HCT116 (cell line): ENCODE data around the gene CDC42BPA. TPM values are rescaled to one million over a fixed set of nuclear protein-coding genes. Genes with fewer than 3 reads are reported as not detected.

ENCODE experiments used
- ATAC-seq: fragments of 200-7000 bp; cut with Tn5 transposase; 2 replicates; pipeline ENCODE4 v1.9.1; 2020; ENCODE audit warnings: mild to moderate bottlenecking, moderate library complexity
- BruUV-seq: library from RNA; stranded (reverse); fragments of 400-500 nt; replicated peaks from 2 replicates; lab custom pipeline; 2021; lab: Mats Ljungman, UMichigan
- CTCF ChIA-PET: fragments of 300-600 bp; sonication (Branson Sonifier 250); formaldehyde crosslinking; loops from one replicate; lab custom pipeline; 2021; ENCODE audit warnings: antibody characterized with exemption; lab: Charles Lee
- POLR2A ChIA-PET: fragments of 300-600, 350-600 bp; sonication (Branson Sonifier 250); formaldehyde crosslinking; loops from one replicate; lab custom pipeline; 2021; ENCODE audit warnings: antibody characterized with exemption; lab: Charles Lee
- RAD21 ChIA-PET, 2 experiments: fragments of 300-600 bp; sonication (Branson Sonifier 250); formaldehyde crosslinking; loops; one replicate each; lab custom pipeline; 2023; ENCODE audit warnings: low total read pairs in 2 of 2; ENCODE audit not compliant: uncharacterized antibody in 2 of 2, unreplicated experiment in 2 of 2, low non-redundant PET in 1 of 2; lab: Charles Lee
- DNase-seq: peaks from one replicate; pipeline ENCODE4 v3.0.0-alpha.2; 2010; ENCODE audit warnings: low read depth, low spot score
- H2AFZ ChIP-seq: fragments of 200-600 bp; shearing (Covaris generic), sonication (generic); 2 replicates; pipeline ENCODE4 v1.6.1; 2017; ENCODE audit warnings: low read depth, mixed run types, mixed read lengths, antibody characterized with exemption, low read length; ENCODE audit not compliant: poor library complexity, severe bottlenecking
- H3K27ac ChIP-seq: 2 replicates; pipeline ENCODE4 v1.5.1; 2012; ENCODE audit warnings: low read depth, low read length
- H3K27me3 ChIP-seq: fragments of 200-600 bp; sonication (generic); 2 replicates; pipeline ENCODE4 v1.6.1; 2016; ENCODE audit warnings: mixed run types, low read length, mixed read lengths; ENCODE audit not compliant: insufficient read depth
- H3K36me3 ChIP-seq, 2 experiments: fragments of 200-500 bp in 1 of 2; fragments of 200-600 bp in 1 of 2; sonication (Bioruptor generic) in 1 of 2; sonication (generic) in 1 of 2; 2 replicates each; pipeline versions ENCODE4 v1.5.1 to v1.6.1; 2014 to 2016; ENCODE audit warnings: low read length in 2 of 2, inconsistent platforms in 1 of 2, mixed read lengths in 1 of 2, mixed run types in 1 of 2; ENCODE audit not compliant: insufficient read depth in 2 of 2, control insufficient read depth in 1 of 2
- H3K4me1 ChIP-seq, 2 experiments: fragments of 200-600 bp in 1 of 2; sonication (generic) in 1 of 2; 2 replicates each; pipeline versions ENCODE4 v1.5.1 to v1.6.1; 2012 to 2017; ENCODE audit warnings: low read length in 2 of 2, inconsistent platforms in 1 of 2, mild to moderate bottlenecking in 1 of 2, mixed read lengths in 1 of 2, mixed run types in 1 of 2, moderate library complexity in 1 of 2; ENCODE audit not compliant: insufficient read depth in 2 of 2, control insufficient read depth in 1 of 2
- H3K4me2 ChIP-seq: fragments of 200-600 bp; sonication (generic); 2 replicates; pipeline ENCODE4 v1.6.1; 2017; ENCODE audit warnings: mixed run types, low read length, mixed read lengths
- H3K4me3 ChIP-seq, 2 experiments: fragments of 200-600 bp in 1 of 2; sonication (generic) in 1 of 2; replicated peaks in 1 of 2; 2 replicates each; pipeline ENCODE4 v1.5.1; 2011 to 2016; ENCODE audit warnings: low read length in 2 of 2, control low read depth in 1 of 2, low read depth in 1 of 2, mild to moderate bottlenecking in 1 of 2, mixed read lengths in 1 of 2, mixed run types in 1 of 2
- H3K79me2 ChIP-seq: fragments of 200-600 bp; sonication (generic); 2 replicates; pipeline ENCODE4 v1.6.1; 2017; ENCODE audit warnings: mild to moderate bottlenecking, mixed run types, low read length, moderate library complexity, mixed read lengths; ENCODE audit not compliant: insufficient read depth
- H3K9ac ChIP-seq: fragments of 200-600 bp; sonication (generic); 2 replicates; pipeline ENCODE4 v1.6.1; 2016; ENCODE audit warnings: low read length, mixed read lengths
- H3K9me2 ChIP-seq: fragments of 200-600 bp; sonication (generic), shearing (Covaris generic); 2 replicates; pipeline ENCODE4 v1.6.1; 2017; ENCODE audit warnings: mixed run types, mild to moderate bottlenecking, moderate library complexity; ENCODE audit not compliant: insufficient read depth
- H3K9me3 ChIP-seq, 2 experiments: fragments of 200-500 bp in 1 of 2; fragments of 200-600 bp in 1 of 2; sonication (Bioruptor generic) in 1 of 2; sonication (generic) in 1 of 2; 2 replicates each; pipeline ENCODE4 v1.6.1; 2014 to 2017; ENCODE audit warnings: low read length in 2 of 2, mixed read lengths in 2 of 2, inconsistent platforms in 1 of 2, low read depth in 1 of 2, mild to moderate bottlenecking in 1 of 2, mixed run types in 1 of 2, moderate library complexity in 1 of 2; ENCODE audit not compliant: control insufficient read depth in 1 of 2, insufficient read depth in 1 of 2
- H4K20me1 ChIP-seq: fragments of 200-600 bp; sonication (generic), shearing (Covaris generic); 2 replicates; pipeline ENCODE4 v1.6.1; 2017; ENCODE audit warnings: mixed run types, mild to moderate bottlenecking, moderate library complexity; ENCODE audit not compliant: insufficient read depth
- EGR1 ChIP-seq: IDR thresholded peaks from 2 replicates; pipeline ENCODE4 v1.6.1; 2012; ENCODE audit warnings: low read depth
- EZH2 ChIP-seq: fragments of 200-600 bp; sonication (generic); IDR thresholded peaks from 2 replicates; pipeline ENCODE4 v1.6.1; 2017; ENCODE audit warnings: antibody characterized with exemption, mixed run types
- EZH2phosphoT487 ChIP-seq: fragments of 200-600 bp; IDR thresholded peaks from 2 replicates; pipeline ENCODE4 v1.6.1; 2018; ENCODE audit warnings: antibody characterized with exemption, borderline replicate concordance
- FOSL1 ChIP-seq: IDR thresholded peaks from 2 replicates; pipeline ENCODE4 v1.6.1; 2012; ENCODE audit warnings: low read depth
- MAX ChIP-seq: IDR thresholded peaks from 2 replicates; pipeline ENCODE4 v1.6.1; 2012
- POLR2AphosphoS5 ChIP-seq: IDR thresholded peaks from 2 replicates; pipeline ENCODE4 v1.6.1; 2011; ENCODE audit warnings: mild to moderate bottlenecking, low read depth, low read length, moderate library complexity
- RAD21 ChIP-seq: IDR thresholded peaks from 2 replicates; pipeline ENCODE4 v1.6.1; 2012; ENCODE audit warnings: low read depth, mild to moderate bottlenecking
- SIN3A ChIP-seq: IDR thresholded peaks from 2 replicates; pipeline ENCODE4 v1.6.1; 2012; ENCODE audit warnings: low read depth
- SRF ChIP-seq: IDR thresholded peaks from 2 replicates; pipeline ENCODE4 v1.6.1; 2012; ENCODE audit warnings: low read depth
- ZNF274 ChIP-seq: fragments of 200-500 bp; sonication (Bioruptor generic); IDR thresholded peaks from 2 replicates; pipeline ENCODE4 v1.6.1; 2014; ENCODE audit warnings: mild to moderate bottlenecking, low read depth, low read length, inconsistent platforms
- intact Hi-C: fragments of 100-400 bp; cut with micrococcal nuclease; formaldehyde crosslinking; loops from 2 replicates; pipeline ENCODE4 v1.10.0; 2022
- total RNA-seq: library from RNA; stranded (reverse); gene quantifications from one replicate; pipeline ENCODE4 v1.2.1, GENCODE V29; 2021; ENCODE audit not compliant: unreplicated experiment
- TF ChIP-seq, protein P1 (sequence below): IDR thresholded peaks from 2 replicates; pipeline ENCODE4 v1.6.1; 2012; ENCODE audit warnings: low read depth

The CDC42BPA gene
- total RNA-seq, 1 experiment from 2014 or later: 44.0 TPM

DNA sequence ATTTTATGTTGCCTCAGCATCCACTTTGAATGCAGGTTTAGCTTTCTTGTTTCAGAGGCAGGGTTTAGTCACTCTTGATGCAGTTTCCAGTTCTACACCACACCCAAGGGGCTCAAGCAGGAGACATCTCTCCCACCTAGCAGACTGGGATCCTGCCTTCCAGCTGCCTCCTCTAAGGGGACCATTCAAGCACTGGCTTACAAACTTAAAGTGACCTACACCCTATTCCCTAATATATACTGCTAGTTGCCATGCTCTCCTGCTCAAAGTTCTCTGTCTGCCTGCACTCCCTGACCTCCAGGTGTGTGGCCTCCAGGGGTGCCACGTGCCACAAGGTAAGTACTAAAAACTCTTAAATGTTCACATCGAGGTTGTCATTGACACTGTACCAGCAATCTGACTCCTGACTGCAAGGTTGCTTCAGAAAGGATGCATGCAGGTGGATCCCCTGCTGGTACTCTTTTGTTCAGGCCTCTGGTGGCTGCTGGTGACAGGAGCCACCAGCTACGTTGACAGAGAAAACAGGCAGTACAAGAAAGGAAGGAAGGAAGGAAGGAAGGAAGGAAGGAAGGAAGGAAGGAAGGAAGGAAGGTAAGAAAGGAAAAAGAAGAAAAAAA lies 192.3 kb downstream of the CDC42BPA start:
- intact Hi-C loops: no loop called here
- H2AFZ ChIP-seq: no peak overlapping the region
- ChIA-PET CTCF (no interaction called here), POLR2A (no interaction called here), RAD21 (no interaction called here)
- no peaks in the 10 kb centered on the region for H3K4me1 ChIP-seq
- no peaks in the 10 kb centered on the region for H3K79me2 ChIP-seq
- H3K4me2 ChIP-seq: no peak overlapping the region
- H4K20me1 ChIP-seq: no peaks in the 10 kb centered on the region
- DNase-seq (no peak), ATAC-seq (no peak)
- TF ChIP-seq ZNF274 (no peak), POLR2AphosphoS5 (no peak), EZH2phosphoT487 (no peak)
- no TSS peak for BruUV-seq
- no peaks in the 10 kb centered on the region for H3K9me2 ChIP-seq
- H3K9ac ChIP-seq: no peak overlapping the region
- H3K4me3 ChIP-seq: no peak overlapping the region
- no peak overlapping the region for H3K27ac ChIP-seq
- H3K27me3 ChIP-seq: no peaks in the 10 kb centered on the region
- peaks cover 0 to 3% of the 10 kb centered on the region in 2 experiments; a peak in 2 of 4 replicates for H3K36me3 ChIP-seq
- H3K9me3 ChIP-seq: no peaks in the 10 kb centered on the region

DNA sequence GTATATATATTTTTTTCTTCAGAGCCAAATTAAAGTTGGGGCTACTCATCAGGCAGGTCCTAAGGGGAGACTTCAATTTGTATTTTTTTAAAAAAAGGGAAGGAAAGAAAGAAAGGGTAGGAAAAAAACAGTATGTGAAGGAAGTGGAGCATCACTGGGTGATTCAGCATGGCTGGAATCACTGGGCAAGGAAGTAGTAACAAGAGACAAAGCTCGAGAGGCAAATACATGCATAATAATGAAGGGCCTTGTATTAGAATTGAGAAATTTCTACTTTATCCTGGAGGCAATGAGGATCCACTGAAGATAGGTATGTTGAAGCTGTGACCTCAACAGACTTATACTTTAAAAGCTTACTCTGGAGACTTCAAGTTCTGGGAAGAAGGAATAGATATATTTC lies 193.8 kb downstream of the CDC42BPA start:
- Histone ChIP-seq H2AFZ (no peak overlapping the region), H3K36me3 (peaks cover 0 to 3% of the 10 kb centered on the region in 2 experiments; a peak in 2 of 4 replicates), H3K27me3 (no peaks in the 10 kb centered on the region), H3K9me3 (no peaks in the 10 kb centered on the region)
- no peak for ATAC-seq
- no TSS peak for BruUV-seq
- no peak for DNase-seq
- TF ChIP-seq RAD21 (no peak), EGR1 (no peak), FOSL1 (no peak), MAX (no peak), EZH2 (no peak), SRF (no peak), SIN3A (no peak)
- TF ChIP-seq, protein P1, sequence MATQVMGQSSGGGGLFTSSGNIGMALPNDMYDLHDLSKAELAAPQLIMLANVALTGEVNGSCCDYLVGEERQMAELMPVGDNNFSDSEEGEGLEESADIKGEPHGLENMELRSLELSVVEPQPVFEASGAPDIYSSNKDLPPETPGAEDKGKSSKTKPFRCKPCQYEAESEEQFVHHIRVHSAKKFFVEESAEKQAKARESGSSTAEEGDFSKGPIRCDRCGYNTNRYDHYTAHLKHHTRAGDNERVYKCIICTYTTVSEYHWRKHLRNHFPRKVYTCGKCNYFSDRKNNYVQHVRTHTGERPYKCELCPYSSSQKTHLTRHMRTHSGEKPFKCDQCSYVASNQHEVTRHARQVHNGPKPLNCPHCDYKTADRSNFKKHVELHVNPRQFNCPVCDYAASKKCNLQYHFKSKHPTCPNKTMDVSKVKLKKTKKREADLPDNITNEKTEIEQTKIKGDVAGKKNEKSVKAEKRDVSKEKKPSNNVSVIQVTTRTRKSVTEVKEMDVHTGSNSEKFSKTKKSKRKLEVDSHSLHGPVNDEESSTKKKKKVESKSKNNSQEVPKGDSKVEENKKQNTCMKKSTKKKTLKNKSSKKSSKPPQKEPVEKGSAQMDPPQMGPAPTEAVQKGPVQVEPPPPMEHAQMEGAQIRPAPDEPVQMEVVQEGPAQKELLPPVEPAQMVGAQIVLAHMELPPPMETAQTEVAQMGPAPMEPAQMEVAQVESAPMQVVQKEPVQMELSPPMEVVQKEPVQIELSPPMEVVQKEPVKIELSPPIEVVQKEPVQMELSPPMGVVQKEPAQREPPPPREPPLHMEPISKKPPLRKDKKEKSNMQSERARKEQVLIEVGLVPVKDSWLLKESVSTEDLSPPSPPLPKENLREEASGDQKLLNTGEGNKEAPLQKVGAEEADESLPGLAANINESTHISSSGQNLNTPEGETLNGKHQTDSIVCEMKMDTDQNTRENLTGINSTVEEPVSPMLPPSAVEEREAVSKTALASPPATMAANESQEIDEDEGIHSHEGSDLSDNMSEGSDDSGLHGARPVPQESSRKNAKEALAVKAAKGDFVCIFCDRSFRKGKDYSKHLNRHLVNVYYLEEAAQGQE: no peak
- TF ChIP-seq, all 23 proteins: peak for 0
- H3K9me2 ChIP-seq: no peaks in the 10 kb centered on the region
- no peaks in the 10 kb centered on the region for H4K20me1 ChIP-seq
- ChIA-PET RAD21 (no interaction called here), CTCF (no interaction called here), POLR2A (no interaction called here)
- no peak overlapping the region for H3K4me3 ChIP-seq
- H3K79me2 ChIP-seq: no peaks in the 10 kb centered on the region
- no peak overlapping the region for H3K9ac ChIP-seq
- intact Hi-C loops: no loop called here
- no peak overlapping the region for H3K4me2 ChIP-seq
- H3K27ac ChIP-seq: no peak overlapping the region
- no peaks in the 10 kb centered on the region for H3K4me1 ChIP-seq
